Measurements from ENCODE around the gene DGAT2. TPM values are rescaled to one million over a fixed set of nuclear protein-coding genes. Genes with fewer than 3 reads are reported as not detected.

Gene DGAT2
- total RNA-seq, 6 donors from 2014 or later, result 2.1 to 17.3 (median 10.4) TPM

GRCh38 chr11:75733431-75734107, 35.0 kb upstream of the DGAT2 start:
- Histone ChIP-seq H3K4me1 (peaks cover 0 to 6% (median 2%) of the 10 kb centered on the region in 4 donors), H3K27ac (peak overlapping the region in 1 of 4 donors; percentile 12), H3K9me3 (no peaks in the 10 kb centered on the region), H3K27me3 (no peaks in the 10 kb centered on the region), H3K4me3 (no peak overlapping the region), H3K36me3 (no peaks in the 10 kb centered on the region)
- ATAC-seq (ENCODE audit: low FRiP score in 2 of 2) (peak in 1 of 2 donors; percentile 71), DNase-seq (peak in 1 of 2 donors; percentile 72)
- TF ChIP-seq POLR2A (IDR thresholded peaks at IDR 0.05), result no peak
- TF ChIP-seq CTCF (IDR thresholded peaks at IDR 0.05), result no peak
- TF ChIP-seq POLR2AphosphoS5 (IDR thresholded peaks at IDR 0.05), result no peak
- TF ChIP-seq EP300 (IDR thresholded peaks at IDR 0.05), result no peak
- WGBS, 2 donors, result 57 to 67% methylated on average over 4 to 5 of the region's 5 CpGs

- no peaks in the 10 kb centered on the region for H3K36me3 ChIP-seq
- no peak for TF ChIP-seq CTCF (IDR thresholded peaks at IDR 0.05)
- no peak for TF ChIP-seq POLR2AphosphoS5 (IDR thresholded peaks at IDR 0.05)
- no peak for TF ChIP-seq EP300 (IDR thresholded peaks at IDR 0.05)
- no peak for TF ChIP-seq POLR2A (IDR thresholded peaks at IDR 0.05)
- DNase-seq, result no peak
- peaks cover 0 to 6% (median 2%) of the 10 kb centered on the region in 4 donors for H3K4me1 ChIP-seq
- peak in 1 of 2 donors; percentile 9 for ATAC-seq (ENCODE audit: low FRiP score in 2 of 2)
- WGBS, 2 donors, result 70 to 71% methylated on average over 5 of the region's 5 CpGs
- H3K27ac ChIP-seq, result no peak overlapping the region
- no peak overlapping the region for H3K4me3 ChIP-seq
- H3K9me3 ChIP-seq, result no peaks in the 10 kb centered on the region
- H3K27me3 ChIP-seq, result no peaks in the 10 kb centered on the region
These were observed 33.9 kb upstream of the DGAT2 start for GRCh38 chr11:75734491-75735180.

GRCh38 chr11:75735181-75735845, 33.3 kb upstream of the DGAT2 start:
- H3K4me3 ChIP-seq, result no peak overlapping the region
- H3K36me3 ChIP-seq, result no peaks in the 10 kb centered on the region
- DNase-seq (no peak), ATAC-seq (ENCODE audit: low FRiP score in 2 of 2) (no peak)
- no peak overlapping the region for H3K27ac ChIP-seq
- H3K4me1 ChIP-seq, result peaks cover 0 to 6% (median 2%) of the 10 kb centered on the region in 4 donors
- H3K9me3 ChIP-seq, result no peaks in the 10 kb centered on the region
- WGBS, 2 donors, result 95 to 100% methylated on average over 3 to 4 of the region's 4 CpGs
- TF ChIP-seq POLR2AphosphoS5 (IDR thresholded peaks at IDR 0.05) (no peak), POLR2A (IDR thresholded peaks at IDR 0.05) (no peak), EP300 (IDR thresholded peaks at IDR 0.05) (no peak), CTCF (IDR thresholded peaks at IDR 0.05) (no peak)
- H3K27me3 ChIP-seq, result no peaks in the 10 kb centered on the region

GRCh38 chr11:75737314-75737713, 31.3 kb upstream of the DGAT2 start:
- 98% methylated on average over 4 to 6 of the region's 6 CpGs for WGBS, 2 donors
- ATAC-seq (ENCODE audit: low FRiP score in 2 of 2) (no peak), DNase-seq (no peak)
- Histone ChIP-seq H3K4me1 (peaks cover 0 to 6% (median 2%) of the 10 kb centered on the region in 4 donors), H3K4me3 (no peak overlapping the region), H3K27ac (no peak overlapping the region), H3K27me3 (no peaks in the 10 kb centered on the region), H3K9me3 (no peaks in the 10 kb centered on the region), H3K36me3 (no peaks in the 10 kb centered on the region)
- TF ChIP-seq EP300 (IDR thresholded peaks at IDR 0.05) (no peak), POLR2A (IDR thresholded peaks at IDR 0.05) (no peak), POLR2AphosphoS5 (IDR thresholded peaks at IDR 0.05) (no peak), CTCF (IDR thresholded peaks at IDR 0.05) (no peak)

All from upper lobe of left lung (tissue), 6 donors.